ENCODE results near the gene ELK4.

Gene ELK4

GRCh38 chr1:205631768-205632668 is at the start of gene ELK4:
Gene ELK4, minus strand, starts transcription at chr1:205632011. Its CDS starts 8,129 bp downstream, at chr1:205623882.
- DNase-seq = peak; percentile 89 to 96

DNA sequence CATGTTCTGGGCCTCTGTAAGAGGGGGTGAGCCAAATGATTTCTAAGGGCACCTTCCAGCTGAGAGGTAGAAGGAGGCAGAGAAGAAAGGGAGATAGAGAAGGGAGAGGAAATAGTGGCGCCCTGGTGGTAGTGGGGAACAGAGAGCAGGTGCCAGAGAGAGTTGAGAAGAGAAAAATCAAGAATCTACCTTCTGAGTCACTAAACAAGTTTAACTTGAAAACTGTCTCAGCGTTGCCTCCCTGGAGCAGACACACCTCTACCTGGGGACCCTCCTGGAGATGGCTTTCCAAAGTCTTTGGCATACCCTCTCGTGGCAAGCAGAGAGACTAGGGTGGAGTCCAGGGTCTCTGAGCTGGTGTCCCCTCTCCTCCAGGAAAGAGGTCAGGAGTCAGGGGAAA is 49.6 kb upstream of the ELK4 start:
- DNase-seq = no peak

GRCh38 chr1:205680073-205680851 is 48.5 kb upstream of the ELK4 start, which contains the start of gene SLC45A3:
Gene SLC45A3, minus strand, starts transcription at chr1:205680509. Its CDS starts 15,853 bp downstream, at chr1:205664656.
- DNase-seq = peak in 1 of 2 experiments; percentile 53

DNA sequence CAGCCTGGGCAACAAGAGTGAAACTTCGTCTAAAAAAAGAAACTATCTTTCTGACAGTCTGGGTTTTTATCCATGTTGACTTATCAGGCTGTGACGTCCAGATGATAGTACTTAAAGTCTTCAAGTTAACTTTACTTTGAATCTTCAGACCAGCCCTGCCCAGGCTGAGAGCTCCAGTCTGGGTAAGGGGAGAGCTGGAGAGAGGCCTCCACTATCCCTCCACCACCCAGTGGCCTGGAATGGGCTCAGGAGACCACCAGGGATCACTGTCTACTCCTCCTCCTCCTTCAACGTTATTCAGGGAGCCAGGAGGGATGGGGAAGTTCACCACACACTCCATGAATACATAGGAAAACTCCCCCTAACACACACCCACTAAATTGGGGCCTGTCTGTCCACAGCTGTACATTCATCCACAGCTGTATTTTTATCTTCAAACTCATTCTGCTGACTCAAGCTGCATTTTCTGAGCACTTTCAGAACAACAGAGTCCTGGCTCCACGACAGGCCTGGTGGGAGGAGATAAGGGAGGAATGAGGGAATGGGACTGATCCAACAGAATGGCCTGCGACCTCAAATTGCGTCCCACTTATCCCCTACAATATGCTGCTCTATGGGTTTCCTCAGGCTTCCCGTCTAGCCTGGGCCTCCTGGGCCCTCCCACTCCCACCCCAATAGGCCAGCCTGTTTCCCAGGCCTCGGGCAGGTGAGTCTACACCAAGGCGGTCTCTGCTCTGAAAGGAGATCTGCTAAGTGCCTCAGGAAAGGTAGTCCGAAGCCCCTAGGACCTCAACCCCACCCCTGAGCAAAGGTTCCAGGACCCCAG is 46.7 kb upstream of the ELK4 start:
- DNase-seq = no peak

GRCh38 chr1:205677167-205677566 is 45.4 kb upstream of the ELK4 start:
- DNase-seq = no peak

DNA sequence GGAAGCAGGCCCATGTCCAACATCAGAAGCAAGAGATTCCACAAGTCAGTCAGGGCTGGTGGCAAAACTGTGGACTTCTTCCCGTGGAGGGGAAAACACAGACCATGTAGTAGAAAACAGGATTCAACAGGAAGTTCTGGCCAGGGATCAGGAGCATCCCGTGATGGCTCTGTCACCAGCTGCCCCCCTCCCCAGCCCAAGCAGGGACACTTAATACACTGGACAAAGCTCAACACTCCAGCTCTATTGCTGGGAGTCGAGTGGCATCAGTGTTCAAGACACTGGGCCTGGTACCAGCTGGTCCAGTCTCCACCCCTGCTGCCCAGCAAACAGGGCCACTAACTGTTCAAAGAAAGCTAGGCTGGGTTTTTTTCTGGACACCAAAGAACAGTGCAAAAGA is 44.8 kb upstream of the ELK4 start:
- DNase-seq = no peak

- DNase-seq = no peak
Measured at GRCh38 chr1:205676002-205676401, 44.2 kb upstream of the ELK4 start.

DNA sequence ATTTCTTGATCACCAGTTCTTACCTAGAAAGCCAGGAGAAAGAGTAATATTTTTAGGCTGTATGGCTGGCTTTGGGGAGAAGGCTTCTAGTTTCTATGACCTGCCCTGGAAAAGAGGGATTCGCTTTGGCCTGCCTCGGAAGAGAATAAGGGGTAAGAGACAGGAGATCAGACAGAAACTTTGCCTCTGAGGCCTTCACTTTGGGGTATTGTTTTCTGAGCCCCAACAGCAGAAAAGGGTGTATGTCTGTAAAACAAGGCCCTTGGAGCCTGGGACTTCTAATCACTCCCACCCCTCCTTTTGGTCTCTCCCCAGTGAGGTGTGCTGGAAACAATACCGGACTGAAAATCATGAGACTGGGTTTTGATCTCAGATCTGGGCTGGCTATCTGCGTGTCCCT is 43.4 kb upstream of the ELK4 start:
- no peak for DNase-seq

- no peak for DNase-seq
Measured at GRCh38 chr1:205672970-205673369, 41.2 kb upstream of the ELK4 start.

- no peak for DNase-seq
Measured at GRCh38 chr1:205672395-205672889, 40.6 kb upstream of the ELK4 start.

DNA sequence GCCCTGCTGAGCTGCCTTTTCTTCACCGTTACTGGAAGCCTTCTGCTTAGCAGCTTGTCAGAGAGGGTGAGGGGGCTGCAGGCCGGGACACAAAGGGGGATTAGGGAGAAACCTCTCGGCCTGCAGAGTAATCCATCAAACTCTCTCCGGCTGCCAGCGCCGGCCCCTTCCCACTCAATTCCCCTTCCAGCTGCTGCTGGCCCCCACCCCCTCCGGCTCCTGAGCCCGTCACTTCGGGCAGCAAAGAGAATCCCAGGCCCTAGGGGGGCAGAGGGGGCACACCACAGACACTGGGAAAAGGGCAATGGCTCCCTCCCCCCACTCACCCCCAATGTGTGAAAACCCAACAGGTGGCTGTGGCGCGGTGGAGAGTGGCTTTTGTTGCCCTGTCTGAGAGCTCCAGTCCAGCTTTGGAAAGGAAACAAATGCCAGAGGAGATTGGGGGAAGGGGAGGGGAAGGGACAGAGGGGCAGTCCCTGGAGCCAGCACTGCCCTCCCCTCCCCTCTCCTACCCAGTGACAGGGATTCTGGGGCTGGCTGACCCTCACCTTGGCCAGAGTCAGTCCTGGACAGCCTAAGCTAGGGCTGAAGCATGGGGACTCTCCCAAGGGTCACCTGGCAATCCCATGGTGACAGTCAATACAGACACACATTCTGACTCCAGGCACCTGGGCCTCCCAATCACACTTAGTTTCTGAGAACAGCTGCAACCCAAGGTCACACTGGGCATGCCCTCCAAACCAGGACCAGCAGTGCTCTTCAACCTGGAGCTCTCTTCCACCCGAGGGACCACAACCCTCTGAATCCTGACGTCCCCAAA is 39.0 kb upstream of the ELK4 start:
- DNase-seq = no peak

- no peak for DNase-seq
Measured at GRCh38 chr1:205670150-205670446, 38.3 kb upstream of the ELK4 start.

- DNase-seq = no peak
Measured at GRCh38 chr1:205669341-205670149, 37.7 kb upstream of the ELK4 start.

DNA sequence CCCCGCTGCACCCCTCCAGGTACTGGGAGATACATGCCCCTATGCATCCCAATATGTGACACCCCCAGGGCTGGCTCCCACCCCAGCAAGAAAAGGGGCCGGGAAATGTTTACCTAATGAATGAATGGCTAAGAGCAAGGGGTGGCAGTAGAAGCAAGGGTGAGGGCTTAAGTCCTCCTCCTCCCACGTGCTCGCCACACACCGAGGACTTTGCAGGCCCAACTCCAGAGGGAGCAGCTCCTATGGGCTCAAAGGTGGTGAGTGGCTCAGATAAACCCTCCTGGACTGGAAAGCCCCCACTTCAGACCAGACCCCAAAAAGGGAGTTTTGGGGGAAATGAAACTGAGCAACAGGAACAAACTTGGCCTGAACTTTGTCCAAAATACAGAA is 37.1 kb upstream of the ELK4 start:
- DNase-seq = no peak

DNA sequence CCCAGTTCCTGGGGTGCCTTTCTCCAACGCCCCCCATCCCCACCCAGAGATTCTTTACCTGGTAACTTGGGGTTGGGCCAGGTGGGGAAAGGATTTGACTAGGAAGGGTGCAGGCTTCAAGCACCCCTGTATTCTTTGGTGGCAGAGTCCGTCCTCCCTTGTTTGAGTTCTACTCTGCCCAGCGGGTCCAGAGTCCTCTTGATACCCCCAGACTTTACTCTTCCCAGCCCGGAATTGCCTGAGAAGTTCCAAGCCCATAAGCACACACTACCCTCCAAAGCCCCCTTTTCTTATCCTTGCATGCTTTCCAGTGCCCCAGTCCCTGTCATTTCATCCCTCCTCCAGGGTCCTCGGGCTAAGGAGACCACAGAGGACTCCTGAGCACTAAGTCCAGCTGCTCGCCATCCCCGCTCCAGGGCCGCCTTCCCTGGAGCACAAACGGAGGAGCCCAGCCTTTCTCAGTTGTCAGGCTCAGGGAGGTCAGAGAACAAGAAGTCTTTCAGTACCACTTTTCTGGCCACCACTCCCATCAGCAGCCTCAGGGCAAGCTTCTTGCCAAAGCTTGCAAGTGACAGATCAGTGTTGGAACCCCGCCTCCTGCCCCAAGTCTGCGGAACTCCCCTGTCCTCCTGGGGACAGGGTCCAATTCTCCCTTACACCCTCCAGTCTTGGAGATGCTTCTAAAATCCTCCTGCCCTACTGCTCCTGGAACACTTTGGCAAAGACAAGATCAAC is 36.3 kb upstream of the ELK4 start:
- DNase-seq = no peak

- DNase-seq = no peak
Measured at GRCh38 chr1:205666372-205667166, 34.8 kb upstream of the ELK4 start.

DNA sequence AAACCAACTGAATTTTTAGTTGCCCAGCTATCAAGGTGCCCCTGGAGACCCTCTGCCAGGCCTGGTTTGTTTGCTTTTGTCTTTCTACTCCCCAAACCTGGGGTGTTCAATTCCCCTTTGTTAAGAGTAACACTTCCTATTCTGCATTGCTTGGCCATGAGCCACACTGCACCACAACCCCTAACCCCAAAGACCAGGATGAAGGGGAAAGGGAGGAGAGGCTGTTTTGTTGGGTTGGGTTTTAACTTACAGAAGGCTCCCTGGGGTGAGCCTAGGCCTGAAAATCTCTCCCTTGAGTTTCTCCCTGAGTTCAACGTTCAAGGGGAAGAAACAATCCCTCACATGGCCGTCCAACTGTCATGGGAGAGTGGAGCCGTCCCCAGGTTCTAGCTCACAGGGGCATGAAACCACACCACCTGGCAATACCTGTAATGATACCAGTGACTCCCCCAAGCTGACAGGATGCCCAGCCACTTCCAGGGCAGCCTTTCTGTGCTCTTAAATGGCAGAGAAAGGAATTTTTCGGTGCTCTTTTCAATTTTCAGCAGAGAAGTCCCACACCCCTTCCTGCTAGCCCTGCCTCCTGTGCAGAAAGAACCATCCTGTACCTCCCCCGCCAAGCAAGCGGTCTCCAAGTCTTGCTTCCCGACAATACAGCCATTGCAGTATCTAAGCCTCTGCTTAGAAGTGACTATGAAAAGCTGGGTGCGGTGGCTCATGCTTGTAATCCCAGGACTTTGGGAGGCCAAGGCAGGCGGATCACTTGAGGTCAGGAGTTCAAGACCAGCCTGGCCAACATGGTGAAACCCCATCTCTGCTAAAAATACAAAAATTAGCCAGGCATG is 33.6 kb upstream of the ELK4 start:
- no peak for DNase-seq

GRCh38 chr1:205664399-205665017 is 32.7 kb upstream of the ELK4 start:
- DNase-seq = peak in 1 of 2 experiments; percentile 14

Data from NCI-H526 (cell line).